H1 (cell line): ENCODE data around the gene ZDHHC5. TPM values are rescaled to one million over a fixed set of nuclear protein-coding genes. Genes with fewer than 3 reads are reported as not detected.

ENCODE experiments used
- CBX5 ChIP-seq: fragments of 300-800, 300-1000 bp; sonication (generic); IDR thresholded peaks from 2 replicates; pipeline ENCODE4 v1.7.1; 2016; ENCODE audit warnings: antibody characterized with exemption, low read length, low read depth
- CHD7 ChIP-seq: fragments of 300-600 bp; sonication (generic); IDR thresholded peaks from 2 replicates; pipeline ENCODE4 v1.7.1; 2012; ENCODE audit warnings: low read length, moderate library complexity, mild to moderate bottlenecking, inconsistent platforms; ENCODE audit not compliant: insufficient replicate concordance
- KDM1A ChIP-seq: fragments of 200-600, 300-600 bp; sonication (generic); IDR thresholded peaks from 2 replicates; pipeline ENCODE4 v1.7.1; 2016; ENCODE audit warnings: mild to moderate bottlenecking, low read length, borderline replicate concordance
- KDM4A ChIP-seq: IDR thresholded peaks from one replicate; pipeline ENCODE4 v1.7.1; 2012; ENCODE audit warnings: low read depth, mild to moderate bottlenecking, moderate library complexity, low read length, inconsistent platforms; ENCODE audit not compliant: severe bottlenecking
- RBBP5 ChIP-seq: IDR thresholded peaks from 2 replicates; pipeline ENCODE4 v1.7.1; 2012; ENCODE audit warnings: low read depth, mild to moderate bottlenecking, inconsistent platforms, low read length, moderate library complexity, borderline replicate concordance
- SP2 ChIP-seq: IDR thresholded peaks from 2 replicates; pipeline ENCODE4 v1.6.1; 2012; ENCODE audit warnings: mild to moderate bottlenecking, low read length, inconsistent platforms
- polyA plus RNA-seq, 7 experiments: library from polyadenylated mRNA; depleted of rRNA in 3 of 7; stranded (reverse) in 5 of 7; unstranded in 2 of 7; fragments of >200 nt in 5 of 7; fragments of 200-250 nt in 2 of 7; gene quantifications; 1 replicate in 5 of 7; 2 replicates in 1 of 7; 4 replicates in 1 of 7; pipeline versions ENCODE4 v1.2.1 to v1.2.3, GENCODE V29; 2011 to 2013; ENCODE audit warnings: missing spikeins in 2 of 7, mixed read lengths in 2 of 7
- total RNA-seq: library from RNA; stranded (reverse); fragmentation: NEBNext Ultra II Directional; extraction: Animal tissue kit (Norgen Biotek cat#: 25700); gene quantifications from 2 replicates; pipeline ENCODE4 v1.2.1, GENCODE V29; 2021

ZDHHC5 gene
- total and polyA plus RNA-seq, 2 of the 8 experiments (the other 6 are each of a cell fraction or from before 2014, with no cell fraction given) = 40.0 to 56.3 TPM

GRCh38 chr11:57698843-57699365, 31.0 kb downstream of the ZDHHC5 start (continued):
- TF ChIP-seq CHD7 (no peak), KDM1A (no peak), KDM4A (no peak), RBBP5 (no peak), SP2 (no peak), CBX5 (no peak)
